Measurements from ENCODE around the gene PTPRN2. TPM values are rescaled to one million over a fixed set of nuclear protein-coding genes. Genes with fewer than 3 reads are reported as not detected.

The PTPRN2 gene
- total and polyA plus RNA-seq, 9 of the 15 experiments (the other 6 are each of a cell fraction or from before 2014, with no cell fraction given), result not detected

- H3K4me3 ChIP-seq, result no peak overlapping the region
- no peak overlapping the region for H3K27ac ChIP-seq (ENCODE audit: extremely low read depth, low read depth, low read length)
- ATAC-seq (no peak), FAIRE-seq (no peak), DNase-seq (ENCODE audit: extremely low read depth in 1 of 4, low spot score in 3 of 4) (no peak)
- no TSS peak for BruUV-seq (replicated peaks)
- no peaks in the 10 kb centered on the region for H3K36me3 ChIP-seq (ENCODE audit: control insufficient read depth, insufficient read depth, low read length)
- TF ChIP-seq HDAC3 (IDR thresholded peaks at IDR 0.05; ENCODE audit: borderline replicate concordance, partially characterized antibody) (no peak), MCM3 (IDR thresholded peaks at IDR 0.05) (no peak), ZNF584 (CRISPR knock-in tag; IDR thresholded peaks at IDR 0.05; ENCODE audit: low read depth) (no peak), DEAF1 (CRISPR knock-in tag; IDR thresholded peaks at IDR 0.05) (no peak), ZBTB11 (CRISPR knock-in tag; IDR thresholded peaks at IDR 0.05) (peak in 1 of 3 experiments; percentile 27; a peak in 1 of 6 replicates)
- H3K9me1 ChIP-seq (ENCODE audit: control insufficient read depth, insufficient read depth, low read length), result no peaks in the 10 kb centered on the region
- H3K9ac ChIP-seq (ENCODE audit: insufficient read depth in 1 of 2, low read depth in 2 of 2, low read length in 2 of 2), result no peak overlapping the region
- H3K4me1 ChIP-seq (replicated peaks in 1 of 2; ENCODE audit: control insufficient read depth in 2 of 2, insufficient read depth in 2 of 2, low read length in 2 of 2), result no peaks in the 10 kb centered on the region
- peaks cover 18 to 48% of the 10 kb centered on the region in 2 experiments; a peak in 4 of 5 replicates for H3K27me3 ChIP-seq (ENCODE audit: control insufficient read depth in 2 of 2, insufficient read depth in 2 of 2, low read length in 2 of 2)
- H3K9me3 ChIP-seq (replicated peaks; ENCODE audit: control insufficient read depth, insufficient read depth, low read depth, low read length), result peaks cover 9% of the 10 kb centered on the region; the same call in 1 of the 2 replicates
- CTCF ChIA-PET (ENCODE audit: low intra/inter-chr PET ratio), result no interaction called here
- intact Hi-C loops (cut with micrococcal nuclease), result no loop called here
- no peaks in the 10 kb centered on the region for H3K79me2 ChIP-seq (ENCODE audit: control insufficient read depth, insufficient read depth, low read length)
- under 1% methylated on average over 30 of the region's 30 CpGs for WGBS (ENCODE audit: insufficient coverage, low coverage, missing lambda C conversion rate)
- POLR2A ChIA-PET, result interaction anchor here (0.7 kb wide), 2 partner anchors 265 to 366 kb away, joined by 3 read pairs; no protein-coding TSS in a partner anchor
- no peak overlapping the region for H2AFZ ChIP-seq (ENCODE audit: low read depth, low read length)
- H3K4me2 ChIP-seq (ENCODE audit: insufficient read depth, low read length), result no peak overlapping the region
- no peaks in the 10 kb centered on the region for H4K20me1 ChIP-seq (replicated peaks; ENCODE audit: control insufficient read depth, insufficient read depth, low read length)
- in situ Hi-C loops (cut with MboI), result no loop called here
Measured at GRCh38 chr7:158266817-158267741, 320.5 kb downstream of the PTPRN2 start.
